Umbilical cord (tissue), 2 donors: ENCODE measurements around the gene PITPNM1. TPM values are rescaled to one million over a fixed set of nuclear protein-coding genes. Genes with fewer than 3 reads are reported as not detected.

ENCODE experiments used
- DNase-seq: peaks from one replicate; pipeline ENCODE4 v3.0.0-alpha.2; 2015; ENCODE audit warnings: low spot score
- total RNA-seq: library from RNA; depleted of rRNA; stranded (reverse); fragments of >200 nt; gene quantifications from one replicate; pipeline ENCODE4 v1.2.3, GENCODE V29; 2014; ENCODE audit warnings: low replicate concordance; ENCODE audit not compliant: insufficient read depth

PITPNM1 gene
- total RNA-seq, 1 donor from 2014 or later: 28.6 TPM

DNA sequence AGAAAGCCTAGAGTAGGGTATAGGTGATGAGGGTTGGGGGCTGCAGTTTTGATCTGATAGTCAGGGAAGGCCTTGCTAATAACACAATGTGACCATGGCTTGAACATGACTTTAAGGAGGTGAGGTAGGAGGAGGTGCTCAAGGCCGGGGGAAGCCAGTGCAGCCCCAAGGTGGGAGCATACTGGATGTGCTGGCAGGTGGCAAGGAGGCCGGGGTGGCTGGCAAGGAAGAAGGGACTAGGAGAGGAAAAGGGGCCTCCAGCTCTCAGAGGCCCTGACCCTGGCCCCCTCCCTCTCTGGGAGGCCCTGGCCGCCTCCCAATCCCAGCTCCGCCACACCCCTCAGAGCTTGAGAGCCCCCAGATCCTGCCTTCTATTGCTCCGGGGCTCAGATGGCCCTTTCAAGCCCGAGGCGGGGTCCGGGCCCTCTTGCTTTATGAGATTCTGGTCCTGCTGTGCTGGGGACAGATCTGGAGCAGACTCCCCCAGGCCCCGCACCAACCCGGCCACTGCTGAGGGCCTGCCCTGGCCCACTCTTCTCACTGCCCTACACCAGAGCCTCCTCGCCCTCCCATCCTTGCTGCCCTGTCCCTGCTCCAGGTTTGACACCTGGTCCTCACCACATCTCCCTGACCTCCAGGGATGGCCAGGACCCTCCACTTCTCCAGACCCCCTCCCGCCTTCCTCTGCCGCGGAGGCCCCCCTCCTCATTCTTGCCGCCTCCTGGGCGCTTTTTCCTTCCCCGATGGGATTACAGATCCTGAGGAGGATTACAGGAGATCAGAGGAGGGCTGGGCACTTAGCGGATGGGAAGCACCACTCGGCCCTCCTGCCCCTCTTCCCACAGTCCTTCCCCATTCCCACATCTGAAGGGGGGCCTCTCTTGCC, 1.8 kb downstream of the PITPNM1 start:
- DNase-seq: no peak

DNA sequence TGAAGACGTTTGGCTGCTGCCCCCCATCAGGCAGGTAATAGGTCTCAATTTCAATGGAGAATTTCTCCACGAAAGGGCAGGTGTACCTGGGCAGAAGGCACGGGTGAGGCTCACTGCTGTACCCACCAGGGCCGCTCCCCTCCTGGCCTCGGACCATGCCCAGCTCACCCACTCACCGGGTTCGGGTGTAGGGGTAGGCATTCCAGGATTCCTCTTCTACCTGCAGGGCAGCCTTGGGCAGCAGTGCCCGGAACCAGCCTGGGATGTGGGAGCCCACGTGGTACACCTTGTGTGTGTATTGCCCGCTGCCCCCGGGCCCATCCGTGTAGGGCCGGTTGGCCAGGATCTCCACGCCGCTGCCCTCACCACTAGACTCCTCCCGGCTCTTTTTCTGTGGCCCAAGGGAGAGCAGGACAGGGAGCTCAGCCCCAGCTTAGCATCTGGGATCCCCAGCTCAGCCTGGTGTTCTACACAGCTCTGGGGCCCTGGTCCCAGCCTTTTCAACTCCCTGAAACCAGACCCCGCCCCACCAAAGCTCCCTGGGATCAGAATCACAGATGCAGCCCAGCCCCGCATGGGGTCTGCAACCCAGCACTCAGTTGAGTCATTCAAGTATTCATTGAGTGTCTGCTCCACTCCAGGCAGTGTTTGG, 2.7 kb downstream of the PITPNM1 start:
- DNase-seq: no peak

DNA sequence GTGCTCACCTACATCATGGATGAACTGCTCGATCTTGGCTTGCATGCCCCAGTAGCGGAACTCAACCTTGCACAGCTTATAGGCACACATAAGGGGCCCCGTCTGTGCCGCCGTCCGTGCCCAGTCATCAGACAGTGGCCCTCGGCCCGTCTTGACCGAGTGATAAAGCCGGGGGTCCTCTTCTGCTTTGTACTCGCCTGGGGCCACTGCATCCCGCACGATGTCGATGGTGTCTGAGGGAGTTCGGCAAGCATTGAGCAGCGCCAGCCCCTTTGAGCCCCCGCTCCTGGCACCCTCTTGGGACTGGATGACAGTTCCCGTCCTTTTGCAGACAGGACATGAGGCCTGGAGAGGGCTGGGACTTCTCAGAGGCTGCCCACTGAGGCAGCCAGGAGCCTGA, 3.3 kb downstream of the PITPNM1 start:
- DNase-seq: no peak

DNA sequence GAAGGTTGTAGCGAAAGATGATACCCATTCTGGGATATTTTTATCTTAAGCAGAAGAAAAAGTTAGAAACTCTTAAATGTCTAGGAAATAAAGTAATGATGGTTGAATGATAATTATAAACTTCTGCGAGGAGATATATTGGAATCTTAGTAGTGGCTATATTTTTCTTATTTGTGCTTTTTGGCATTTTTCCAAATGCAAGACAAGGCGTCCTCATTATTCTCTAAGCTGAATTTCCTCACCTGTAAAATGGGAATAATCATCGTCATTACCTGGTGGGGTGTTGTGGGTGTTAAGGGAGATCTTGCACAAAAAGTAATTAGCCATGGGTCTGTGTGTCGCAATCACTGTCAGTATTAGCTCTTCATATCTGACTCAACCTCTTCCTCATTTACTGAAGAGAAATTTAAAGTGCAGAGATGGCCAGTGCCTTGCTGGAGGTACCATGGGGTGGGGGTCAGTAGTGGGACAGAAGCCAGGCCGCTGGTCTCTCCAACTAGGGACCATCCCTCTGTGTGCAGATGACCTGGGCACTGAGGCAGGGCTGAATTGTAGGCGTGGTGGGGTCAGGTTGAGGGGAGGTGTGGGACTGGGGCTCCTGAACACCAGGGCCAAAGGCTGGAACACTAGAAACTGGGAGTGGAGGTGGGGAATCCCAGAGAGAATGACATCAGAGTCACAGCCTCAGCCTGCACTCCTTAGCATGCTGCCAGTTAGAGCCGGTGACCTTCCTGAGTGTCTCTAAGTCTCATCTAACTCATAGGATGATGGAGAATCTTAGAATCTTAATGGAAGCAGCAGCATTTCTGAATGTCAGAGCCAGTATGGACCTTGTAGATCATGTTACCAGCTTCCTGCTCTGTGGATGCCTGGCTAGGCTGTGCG, 4.1 kb downstream of the PITPNM1 start:
- no peak for DNase-seq

DNA sequence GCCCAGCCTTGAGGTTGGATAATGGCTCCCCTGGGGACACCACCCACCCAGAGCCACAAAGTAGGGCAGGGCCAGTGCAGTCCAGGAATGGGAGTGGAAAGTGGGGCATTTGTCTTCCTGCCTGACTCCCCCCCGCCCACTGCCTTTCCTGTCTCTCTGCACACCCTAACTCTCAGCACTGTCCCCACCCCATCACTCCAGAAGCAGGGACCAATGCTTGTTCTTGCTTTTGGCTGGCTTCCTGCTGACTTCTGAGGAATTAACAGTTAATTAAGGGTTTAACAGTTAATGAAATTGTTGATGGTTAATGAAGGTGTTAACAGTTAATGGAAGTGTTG, 4.7 kb downstream of the PITPNM1 start:
- DNase-seq: no peak

DNA sequence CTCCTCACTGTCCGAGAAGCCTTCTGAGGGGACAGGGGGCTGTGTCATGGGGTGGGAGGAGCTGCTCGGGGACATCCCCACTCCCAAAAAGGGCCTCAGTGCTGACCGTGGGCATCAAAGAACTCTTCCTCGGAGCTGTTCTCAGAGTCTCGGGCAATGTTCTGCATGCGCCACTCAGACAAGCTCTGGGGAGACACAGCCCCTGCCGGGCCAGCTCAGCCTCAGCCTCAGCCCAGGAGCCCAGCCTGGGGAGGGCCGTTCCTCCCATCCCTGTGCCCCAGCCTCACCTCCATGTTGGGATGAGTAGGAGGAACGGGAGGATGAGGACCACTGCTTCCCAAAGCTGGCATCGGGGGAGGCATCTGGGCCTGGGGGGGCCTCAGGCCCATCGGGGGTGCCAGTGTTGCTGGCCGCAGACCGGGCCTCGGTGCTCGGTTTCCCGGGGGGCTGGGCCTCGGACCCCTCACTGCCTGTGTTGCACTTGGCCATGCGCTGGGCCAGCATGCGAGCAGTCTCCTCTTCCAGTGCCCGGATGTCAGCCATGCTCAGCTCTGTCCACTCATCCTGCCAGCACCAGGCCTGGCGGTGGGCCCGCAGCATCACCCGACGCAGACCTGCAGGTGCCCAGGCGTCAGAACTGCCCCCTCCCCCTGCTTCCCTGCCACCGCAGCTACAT, 5.2 kb downstream of the PITPNM1 start:
- DNase-seq: no peak

DNA sequence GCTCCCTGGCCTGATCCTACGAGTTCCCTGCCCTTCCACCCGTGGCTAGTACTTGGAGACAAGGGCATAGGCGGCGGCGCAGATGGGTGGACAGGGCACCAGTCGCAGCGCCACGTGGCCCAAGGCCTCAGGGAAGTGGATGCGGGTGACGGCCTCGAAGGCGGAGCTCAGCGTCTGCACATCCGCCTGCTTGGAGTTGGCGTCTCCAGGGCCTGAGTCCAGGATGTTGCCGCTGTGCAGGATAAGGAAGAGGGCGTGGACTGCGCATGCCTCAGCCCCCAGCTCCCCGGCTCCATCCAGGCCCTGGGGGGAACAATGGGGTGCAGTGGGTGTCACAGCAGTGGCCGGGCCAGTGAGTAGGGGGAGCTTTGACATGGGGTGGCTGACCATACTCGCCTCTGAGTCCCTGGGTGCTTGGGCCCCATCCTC, 6.6 kb downstream of the PITPNM1 start:
- DNase-seq: no peak

DNA sequence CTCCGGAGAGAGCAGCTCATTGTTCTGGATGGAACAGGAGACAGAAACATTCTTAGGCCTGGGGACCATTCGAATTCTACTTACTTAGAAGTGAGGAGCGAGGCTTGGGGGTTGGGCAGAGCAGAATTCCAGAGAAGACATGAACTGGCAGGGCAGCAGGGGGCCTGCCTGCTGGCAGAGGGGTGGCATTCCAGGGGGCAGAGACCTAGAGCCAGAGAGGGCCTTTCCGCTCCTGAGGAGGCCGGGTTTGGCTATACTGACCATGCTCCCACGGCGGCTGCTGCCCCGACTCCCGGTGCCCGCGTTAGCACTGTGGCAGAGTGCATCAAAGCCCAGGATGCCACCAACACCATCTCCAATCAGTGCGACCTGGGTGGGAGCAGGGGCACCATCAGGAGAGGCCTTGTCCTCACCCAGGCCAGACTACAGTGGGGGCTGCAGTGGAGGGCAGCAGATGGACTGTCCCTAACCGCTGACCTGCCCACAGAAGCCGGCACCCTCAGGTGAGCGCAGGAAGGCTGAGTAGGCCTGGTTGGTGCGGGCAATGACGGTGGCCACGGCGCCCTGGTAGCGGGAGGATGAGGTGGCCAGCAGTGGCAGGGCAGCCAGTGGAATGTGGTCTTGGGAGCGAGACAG, 7.4 kb downstream of the PITPNM1 start:
- DNase-seq: no peak

DNA sequence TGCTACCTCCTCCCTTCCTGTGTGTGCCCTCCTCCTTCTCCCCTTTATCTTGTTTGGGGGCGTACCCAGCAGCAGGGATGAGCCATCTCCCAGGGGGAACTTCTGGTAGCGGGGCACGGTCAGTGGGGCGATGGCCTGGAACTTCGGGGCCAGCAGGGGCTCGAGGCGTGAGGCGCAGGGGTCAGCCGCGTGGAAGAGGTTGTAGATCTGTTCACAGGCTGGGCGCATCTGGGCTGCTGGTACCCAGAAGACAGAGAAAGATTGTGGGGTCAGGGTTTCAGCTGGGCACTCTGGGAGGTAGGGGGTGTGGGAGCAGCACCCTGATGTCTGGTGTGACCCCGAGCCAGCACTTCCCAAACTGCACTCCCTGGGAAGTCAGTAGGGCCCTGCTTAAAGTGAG, 9.1 kb downstream of the PITPNM1 start:
- DNase-seq: no peak

DNA sequence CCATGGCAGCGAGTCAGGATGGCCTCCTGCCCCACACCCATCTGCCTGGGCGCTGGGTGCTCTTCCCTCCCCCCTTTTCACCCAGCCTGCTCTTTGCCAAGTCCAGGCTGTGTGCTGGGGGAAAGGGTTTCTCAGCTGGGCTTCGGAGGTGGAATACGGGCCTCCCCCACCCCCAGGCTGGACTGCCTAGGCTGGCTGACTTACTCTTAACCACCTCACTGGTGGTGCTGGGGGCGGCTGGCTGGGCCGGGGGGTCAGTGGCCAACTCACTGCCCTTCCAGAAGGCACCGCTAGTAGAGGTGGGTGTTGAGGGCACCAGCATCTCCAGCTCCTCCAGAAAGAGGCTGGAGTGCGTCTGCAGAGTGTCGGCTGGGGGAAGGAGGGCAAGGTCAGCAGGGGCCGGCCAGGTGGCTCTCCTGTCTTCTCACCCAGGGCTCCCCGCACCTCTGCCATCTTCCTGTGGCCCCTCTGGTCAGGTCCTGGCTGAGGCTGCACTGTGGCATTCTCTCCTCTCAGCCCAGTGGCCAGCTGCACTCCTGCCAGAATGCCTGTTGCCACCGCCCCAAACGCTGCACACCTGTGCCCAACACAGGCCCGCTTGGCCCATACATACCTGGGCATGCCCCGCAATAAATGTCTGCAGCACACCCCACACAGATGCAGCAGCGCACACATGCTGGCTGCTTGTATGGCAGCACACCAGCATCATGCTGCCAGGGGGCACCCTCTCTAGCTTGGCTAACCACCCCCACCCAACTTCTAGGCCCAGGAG, 9.7 kb downstream of the PITPNM1 start:
- no peak for DNase-seq

DNA sequence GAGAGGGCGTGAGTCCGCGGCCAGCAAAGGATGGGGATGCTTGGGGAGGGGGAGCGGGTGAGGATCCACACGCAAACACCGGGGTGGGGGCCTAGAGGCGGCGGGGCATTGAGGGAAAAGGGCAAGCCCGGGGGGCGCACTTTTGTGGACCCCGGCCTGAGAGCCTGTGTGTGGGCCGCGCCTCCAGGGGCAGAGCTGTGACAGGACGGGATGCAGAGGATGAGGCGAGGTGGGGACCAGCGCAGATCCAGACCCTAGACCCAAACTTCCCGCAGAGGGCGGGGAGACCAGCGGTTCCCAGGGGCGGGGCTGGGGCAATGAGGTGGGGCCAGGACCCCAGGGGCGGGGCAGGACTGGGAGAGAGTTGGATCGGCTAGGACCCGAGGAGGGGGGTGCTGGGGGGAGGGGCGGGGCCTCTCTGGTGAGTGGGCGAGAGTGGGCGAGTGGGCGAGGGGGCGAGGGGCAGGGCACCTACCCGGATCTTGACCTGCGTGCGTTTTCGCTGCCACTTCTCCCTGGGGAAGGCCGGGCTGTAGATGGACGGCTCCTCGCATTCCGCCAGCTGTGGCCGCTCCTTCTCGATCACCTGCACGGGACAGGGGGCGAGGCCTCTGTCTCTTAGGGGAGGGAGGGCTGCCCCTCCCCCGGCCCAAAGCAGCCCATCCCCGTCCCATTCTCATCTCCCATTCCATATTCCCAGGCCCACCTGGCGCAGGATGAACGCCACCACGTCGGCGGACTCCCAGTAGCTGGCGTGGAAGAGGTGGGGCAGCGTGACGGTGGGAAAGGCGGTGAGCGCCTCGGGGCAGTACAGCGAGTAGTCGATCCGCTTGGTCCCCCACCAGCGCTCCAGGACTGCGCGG, 10.6 kb downstream of the PITPNM1 start:
- no peak for DNase-seq

DNA sequence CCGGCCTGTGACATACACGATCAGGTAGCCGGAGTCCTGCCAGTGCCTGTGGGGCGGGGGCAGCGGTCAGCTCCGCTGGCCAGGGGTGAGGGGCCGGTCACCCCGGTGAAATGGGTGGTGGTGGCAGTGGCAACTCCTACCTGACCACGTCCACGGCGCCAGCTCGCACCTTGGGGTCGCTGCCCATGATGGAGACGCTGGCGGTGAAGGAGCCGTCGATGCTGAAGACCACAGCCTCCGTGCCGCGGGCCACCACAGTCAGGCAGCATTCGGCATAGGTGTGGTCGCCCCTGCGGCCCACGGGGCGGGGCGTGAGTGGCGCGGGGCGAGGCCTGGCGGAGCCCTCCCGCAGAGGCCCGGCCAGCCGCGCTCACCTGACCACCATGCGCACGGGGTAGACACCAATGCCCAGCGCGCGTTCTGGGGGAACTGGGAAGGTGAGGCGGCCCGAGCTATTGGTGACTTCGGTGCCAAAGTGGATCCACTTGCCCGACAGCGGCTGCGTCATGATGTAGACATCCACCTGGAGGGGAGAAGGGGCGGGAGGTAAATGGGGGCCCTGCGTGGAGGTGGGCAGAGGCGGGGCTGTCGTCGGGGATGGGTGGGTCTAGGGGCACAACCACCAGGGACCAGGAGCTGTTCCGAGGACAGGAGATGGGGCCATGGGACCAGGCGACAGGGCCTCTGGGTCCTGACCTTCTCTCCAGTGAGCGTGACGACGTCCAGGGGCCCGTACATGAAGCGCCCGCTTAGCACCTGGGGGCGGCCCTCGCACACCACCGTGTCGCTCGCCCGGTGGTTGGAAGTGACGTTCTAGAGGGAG, 11.4 kb downstream of the PITPNM1 start:
- no peak for DNase-seq

DNA sequence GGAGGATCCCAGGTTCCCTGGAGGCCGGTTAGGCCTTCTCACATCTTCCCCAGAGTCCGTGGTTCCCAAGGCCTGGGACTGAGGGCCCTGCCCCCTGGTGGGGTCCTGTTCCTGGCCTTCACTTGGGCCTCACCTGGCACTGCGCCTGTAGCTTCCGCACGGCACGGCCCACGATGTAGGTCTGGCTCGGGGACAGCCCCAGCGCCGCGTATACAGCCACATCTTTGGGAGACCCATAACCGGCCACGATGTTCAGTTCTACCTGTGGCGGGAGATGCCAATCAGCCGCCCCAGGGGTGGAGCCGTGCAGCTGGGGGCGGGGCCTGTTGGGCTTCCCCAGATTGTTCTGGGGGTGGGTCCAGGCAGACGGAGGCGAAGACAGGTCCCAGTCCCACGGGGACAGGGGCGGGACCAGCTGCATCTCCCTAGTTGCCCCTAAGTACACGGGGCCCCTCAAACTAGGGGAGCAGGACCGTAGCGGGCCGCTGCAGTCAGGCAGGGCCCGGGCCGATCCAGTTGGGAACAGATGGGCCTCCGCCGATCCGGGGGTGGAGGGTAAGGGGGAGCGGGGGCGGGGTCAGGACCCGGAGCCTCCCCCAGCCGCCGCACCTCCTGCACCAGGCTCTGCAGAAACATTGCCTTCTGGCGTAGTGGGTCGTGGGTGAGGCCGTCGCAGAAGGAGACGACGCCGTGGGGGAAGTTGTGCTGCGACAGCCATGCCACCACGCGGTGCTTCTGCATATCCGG, 12.2 kb downstream of the PITPNM1 start:
- no peak for DNase-seq

DNA sequence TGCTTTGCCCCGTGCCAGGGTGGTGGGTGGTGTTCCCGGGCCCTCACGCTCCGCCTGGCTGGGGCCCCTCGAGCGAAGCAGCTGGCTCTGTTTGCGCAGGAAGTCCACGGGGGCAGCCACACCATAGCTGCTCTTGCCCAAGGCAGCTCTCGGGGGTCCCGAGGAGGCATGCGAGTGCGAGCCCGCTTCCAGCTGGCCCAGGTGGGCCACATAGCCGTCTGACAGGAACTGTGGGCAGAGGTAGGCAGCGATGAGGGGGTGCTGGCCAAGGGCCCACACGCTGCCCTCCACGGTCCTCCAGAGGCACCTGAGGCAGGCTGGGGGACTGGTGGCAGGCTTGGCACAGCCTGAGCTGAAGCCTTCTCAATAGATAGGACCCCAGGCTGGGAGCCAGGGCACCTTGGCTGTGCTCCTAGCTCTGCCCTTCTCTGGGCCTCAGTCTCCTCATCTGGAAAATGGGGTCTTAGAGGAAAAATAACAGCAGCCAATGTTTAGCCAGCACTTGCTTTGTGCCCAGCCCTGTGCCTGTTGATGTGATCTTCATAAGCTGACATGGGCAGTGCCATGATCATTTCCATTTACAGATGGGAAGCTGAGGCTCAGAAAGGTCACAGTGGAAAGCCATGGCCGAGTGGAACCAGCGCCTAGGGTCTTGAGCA, 13.0 kb downstream of the PITPNM1 start:
- no peak for DNase-seq

DNA sequence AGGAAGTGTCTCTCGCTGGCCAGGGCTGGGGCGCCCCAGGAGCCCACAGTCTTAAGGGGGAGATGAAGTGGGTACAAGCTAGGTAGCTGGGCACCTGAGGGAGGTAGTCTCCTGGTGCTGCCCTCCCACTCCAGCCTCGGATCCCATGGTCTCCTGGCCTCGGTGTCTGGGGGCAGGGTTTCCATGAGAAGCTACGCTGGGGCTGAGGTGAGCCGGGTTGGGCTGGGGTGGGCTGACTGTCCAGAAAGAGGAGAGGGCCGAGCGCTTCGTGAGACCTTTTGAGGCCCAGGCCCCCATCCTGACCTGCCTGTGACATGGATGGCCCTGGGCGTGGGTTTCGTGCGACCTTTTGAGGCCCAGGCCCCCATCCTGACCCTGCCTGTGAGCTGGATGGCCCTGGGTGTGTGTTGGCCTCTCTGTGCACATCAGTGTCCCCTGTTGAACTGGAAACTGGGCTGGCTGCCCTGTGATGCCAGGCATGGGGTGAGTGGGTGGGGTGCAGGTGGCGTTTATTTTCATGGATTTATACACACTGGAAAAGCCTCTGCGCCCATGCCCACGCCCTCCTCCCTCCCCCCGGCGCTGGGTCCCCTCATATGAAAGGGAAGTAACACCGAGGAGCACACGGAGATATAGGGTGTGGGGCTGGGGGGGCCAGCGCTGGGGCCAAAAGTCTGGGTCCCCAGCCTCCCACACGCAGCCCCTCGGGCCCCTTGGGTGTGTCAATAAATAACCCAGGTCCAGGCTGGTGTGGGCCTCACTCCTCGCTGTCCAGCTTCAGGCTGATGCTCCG, 13.7 kb downstream of the PITPNM1 start:
- no peak for DNase-seq

DNA sequence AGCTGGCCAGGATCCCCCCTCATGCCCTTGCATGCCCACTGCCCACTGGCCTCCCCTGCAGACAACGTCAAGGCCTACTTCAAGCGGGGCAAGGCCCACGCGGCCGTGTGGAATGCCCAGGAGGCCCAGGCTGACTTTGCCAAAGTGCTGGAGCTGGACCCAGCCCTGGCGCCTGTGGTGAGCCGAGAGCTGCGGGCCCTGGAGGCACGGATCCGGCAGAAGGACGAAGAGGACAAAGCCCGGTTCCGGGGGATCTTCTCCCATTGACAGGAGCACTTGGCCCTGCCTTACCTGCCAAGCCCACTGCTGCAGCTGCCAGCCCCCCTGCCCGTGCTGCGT, 14.5 kb downstream of the PITPNM1 start:
- DNase-seq: no peak
